Fibroblast of the aortic adventitia (primary cell): Measurements from ENCODE around the gene CBFA2T3. TPM values are rescaled to one million over a fixed set of nuclear protein-coding genes. Genes with fewer than 3 reads are reported as not detected.

ENCODE experiments used
- DNase-seq: peaks from one replicate; pipeline ENCODE4 v3.0.0-alpha.2; 2010; ENCODE audit warnings: low read depth
- H3K4me3 ChIP-seq: 2 replicates; pipeline ENCODE4 v1.5.1; 2011; ENCODE audit warnings: low read depth, mild to moderate bottlenecking, control low read depth, low read length, moderate library complexity
- CTCF ChIP-seq: IDR thresholded peaks from 2 replicates; pipeline ENCODE4 v1.5.1; 2011; ENCODE audit warnings: mild to moderate bottlenecking, low read length, control low read depth, inconsistent platforms; ENCODE audit not compliant: insufficient read depth
- total RNA-seq: library from RNA; depleted of rRNA; stranded (reverse); fragments of >200 nt; gene quantifications from 2 replicates; pipeline ENCODE4 v1.2.3, GENCODE V29; 2012; ENCODE audit warnings: low replicate concordance

CBFA2T3 gene
- total RNA-seq, 1 donor: not detected

DNA sequence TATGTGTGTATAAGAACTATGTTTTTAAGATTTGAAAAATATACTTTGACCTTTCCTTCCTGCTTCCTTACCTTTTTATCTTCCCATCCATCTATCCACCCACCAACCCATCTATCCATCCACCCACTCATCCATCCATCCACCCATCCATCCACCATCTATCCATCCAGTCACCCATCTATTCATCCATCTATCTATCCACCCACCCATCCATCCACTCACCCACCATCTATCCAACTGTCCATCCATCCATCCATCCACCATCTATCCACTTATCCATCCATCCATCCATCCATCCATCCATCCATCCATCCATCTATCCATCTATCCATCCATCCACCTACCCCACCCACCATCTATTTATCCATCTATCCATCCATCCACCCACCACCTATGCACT lies 12.4 kb downstream of the CBFA2T3 start:
- no peak for TF ChIP-seq CTCF
- no peak overlapping the region for H3K4me3 ChIP-seq
- DNase-seq: no peak

DNA sequence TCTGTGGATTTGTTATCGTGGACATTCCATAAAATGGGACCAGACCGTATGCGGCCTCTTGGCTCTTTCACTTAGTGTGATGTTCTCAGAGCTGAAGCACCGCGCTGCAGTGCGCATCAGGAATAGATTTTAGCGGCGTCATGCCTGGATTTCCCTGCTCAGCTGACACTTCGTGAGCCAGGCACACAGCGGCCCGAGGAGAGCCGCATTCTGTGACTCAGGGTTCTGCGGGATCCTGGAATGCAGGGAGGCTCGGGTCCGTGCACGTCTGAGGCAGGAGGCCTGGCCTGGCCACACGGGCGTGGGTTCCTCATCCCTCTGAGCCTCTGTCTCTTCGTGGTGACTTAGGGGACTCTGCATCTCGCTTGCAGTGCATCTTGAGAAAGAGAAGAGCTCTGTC lies 13.4 kb downstream of the CBFA2T3 start:
- no peak for DNase-seq
- H3K4me3 ChIP-seq: no peak overlapping the region
- TF ChIP-seq CTCF: no peak

DNA sequence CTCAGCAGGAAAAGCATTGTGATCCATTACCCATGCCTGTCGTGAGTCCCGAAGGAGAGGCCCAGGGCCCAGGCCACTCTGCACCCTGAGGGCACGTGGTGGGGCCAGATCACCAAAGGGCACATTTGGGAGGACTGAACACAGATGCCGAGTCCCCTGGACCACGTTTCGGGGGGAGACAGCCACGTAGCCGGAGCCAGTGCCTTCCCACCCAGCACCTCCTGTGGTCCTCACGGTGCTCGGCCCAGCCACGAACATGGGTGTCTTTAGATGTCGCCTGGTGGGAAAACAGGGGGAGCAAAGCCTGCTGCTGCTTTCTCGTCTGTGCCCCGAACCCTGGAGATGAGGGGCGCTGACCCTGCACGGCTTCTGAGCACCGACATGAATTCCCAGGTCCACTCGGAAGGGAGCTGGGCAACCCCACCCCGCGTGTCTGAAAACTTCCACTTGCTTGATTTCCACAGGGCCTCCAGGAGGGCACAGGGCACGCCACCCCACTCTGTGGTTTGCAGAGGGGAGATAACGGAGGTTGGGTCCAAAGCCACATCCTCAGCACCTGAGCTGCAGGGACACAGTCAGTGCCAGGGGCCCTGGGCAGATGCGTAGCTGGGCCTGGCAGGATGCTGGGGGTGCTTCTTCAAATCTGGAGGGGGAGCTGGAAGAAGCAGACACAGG lies 14.4 kb downstream of the CBFA2T3 start:
- DNase-seq: no peak
- H3K4me3 ChIP-seq: no peak overlapping the region
- TF ChIP-seq CTCF: no peak

DNA sequence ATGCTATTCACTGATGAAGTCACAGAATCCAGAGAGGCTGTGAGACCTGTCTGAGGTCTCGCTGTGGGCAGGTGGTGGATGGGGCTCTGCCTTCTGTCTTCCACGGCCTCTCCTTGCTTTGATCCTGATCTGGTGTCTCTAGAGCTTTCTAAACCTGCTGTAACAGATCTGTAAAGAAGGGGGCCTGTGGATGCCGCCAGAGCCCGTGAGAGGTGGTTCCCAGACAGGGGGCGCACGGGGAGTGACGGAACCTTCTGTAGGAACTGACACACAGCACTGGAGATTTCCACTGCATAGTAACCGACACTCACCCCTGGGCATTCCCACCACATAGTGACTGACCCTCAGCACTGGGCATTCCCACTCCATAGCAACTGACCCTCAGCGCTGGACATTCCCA lies 16.0 kb downstream of the CBFA2T3 start:
- H3K4me3 ChIP-seq: no peak overlapping the region
- DNase-seq: no peak
- no peak for TF ChIP-seq CTCF

DNA sequence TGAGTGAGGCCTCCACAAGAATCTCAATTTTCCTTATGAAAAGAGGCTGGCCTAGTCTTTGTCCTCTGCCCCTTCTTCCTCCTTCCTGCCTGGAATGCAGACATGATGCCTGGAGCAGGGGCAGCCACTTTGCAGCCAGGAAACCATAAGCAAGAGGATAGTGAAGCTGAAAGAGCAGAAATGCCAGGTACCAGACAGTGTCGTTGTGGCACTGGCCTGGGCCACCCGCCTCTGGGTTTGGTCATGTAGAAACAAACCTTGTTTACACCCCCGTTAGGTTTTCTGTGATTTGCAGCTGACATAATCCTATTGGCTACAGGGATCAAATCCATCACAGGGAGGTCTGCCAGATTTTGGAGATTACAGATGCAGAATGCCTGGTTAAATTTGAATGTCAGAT lies 16.5 kb downstream of the CBFA2T3 start:
- no peak for DNase-seq
- H3K4me3 ChIP-seq: no peak overlapping the region

DNA sequence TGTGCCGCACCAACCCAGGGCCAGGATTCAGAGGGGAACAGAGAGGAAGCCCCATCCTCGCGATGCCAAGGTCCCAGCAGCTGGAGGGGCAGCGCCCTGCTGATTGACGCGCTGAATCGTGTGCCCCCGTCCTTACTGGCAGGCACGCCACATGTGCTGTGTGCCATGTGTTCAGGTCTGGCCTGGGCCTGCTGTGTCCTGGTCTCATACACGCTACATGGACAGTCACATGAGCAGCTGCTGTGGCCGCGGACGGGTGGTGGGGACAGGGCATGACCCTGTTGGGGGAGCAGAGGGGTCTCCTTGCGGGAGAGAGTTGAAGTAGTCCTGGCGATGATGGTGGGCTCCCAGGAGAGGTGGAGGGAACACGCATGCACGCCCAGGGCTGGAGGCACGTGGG lies 18.0 kb downstream of the CBFA2T3 start:
- H3K4me3 ChIP-seq: no peak overlapping the region
- no peak for DNase-seq
- TF ChIP-seq CTCF: no peak

More for the DNA sequence above, 16.5 kb downstream of the CBFA2T3 start:
- no peak for TF ChIP-seq CTCF
